ENCODE data around the gene COX6A1.
A peak's percentile ranks its signal among the peaks of the same experiment; 100 is the strongest.
"Not testable (repeated sequence)": the region's sequence is repeated elsewhere in the genome, so short reads cannot be mapped to it uniquely, and the experiment has no call there.

Gene COX6A1

GRCh38 chr12:120428597-120429229 is 9.2 kb upstream of the COX6A1 start:
- DNase-seq (ENCODE audit: low read depth in 2 of 2), result no peak

GRCh38 chr12:120429368-120429767 is 8.5 kb upstream of the COX6A1 start:
- DNase-seq (ENCODE audit: low read depth in 2 of 2), result no peak

GRCh38 chr12:120432772-120433525 is 5.0 kb upstream of the COX6A1 start:
- no peak for DNase-seq (ENCODE audit: low read depth in 2 of 2)

GRCh38 chr12:120438495-120439198 is 734 bp downstream of the COX6A1 start:
- no peak for DNase-seq (ENCODE audit: low read depth in 2 of 2)

GRCh38 chr12:120439646-120440247 is 1.8 kb downstream of the COX6A1 start:
- DNase-seq (ENCODE audit: low read depth in 2 of 2), result peak; percentile 10 to 16

GRCh38 chr12:120444676-120445075 is 6.8 kb downstream of the COX6A1 start:
- no peak for DNase-seq (ENCODE audit: low read depth in 2 of 2)

- DNase-seq (ENCODE audit: low read depth in 2 of 2), result peak in 1 of 2 experiments; percentile 44
These were observed 8.3 kb downstream of the COX6A1 start, which contains the start of the genes GATC and TRIAP1 for GRCh38 chr12:120445911-120446843. GATC (plus strand) TSS chr12:120446444; CDS start chr12:120446481, 37 bp downstream. TRIAP1 (minus strand) TSS chr12:120446384; CDS start chr12:120446372, 12 bp downstream.

GRCh38 chr12:120446844-120447178 is 8.9 kb downstream of the COX6A1 start:
- not testable (repeated sequence) for DNase-seq (ENCODE audit: low read depth in 2 of 2)

GRCh38 chr12:120447992-120448391 is 10.1 kb downstream of the COX6A1 start:
- DNase-seq (ENCODE audit: low read depth in 2 of 2), result no peak

GRCh38 chr12:120452524-120452923 is 14.6 kb downstream of the COX6A1 start:
- DNase-seq (ENCODE audit: low read depth in 2 of 2), result not testable (repeated sequence)

GRCh38 chr12:120453060-120453750 is 15.3 kb downstream of the COX6A1 start:
- no peak for DNase-seq (ENCODE audit: low read depth in 2 of 2)

- DNase-seq (ENCODE audit: low read depth in 2 of 2), result no peak
These were observed 16.1 kb downstream of the COX6A1 start for GRCh38 chr12:120453977-120454376.

- no peak for DNase-seq (ENCODE audit: low read depth in 2 of 2)
These were observed 17.4 kb downstream of the COX6A1 start for GRCh38 chr12:120455302-120455701.

- DNase-seq (ENCODE audit: low read depth in 2 of 2), result no peak
These were observed 19.2 kb downstream of the COX6A1 start for GRCh38 chr12:120457133-120457532.

GRCh38 chr12:120460157-120460556 is 22.2 kb downstream of the COX6A1 start:
- no peak for DNase-seq (ENCODE audit: low read depth in 2 of 2)

GRCh38 chr12:120462099-120462640 is 24.3 kb downstream of the COX6A1 start:
- no peak for DNase-seq (ENCODE audit: low read depth in 2 of 2)

GRCh38 chr12:120463712-120464111 is 25.8 kb downstream of the COX6A1 start:
- no peak for DNase-seq (ENCODE audit: low read depth in 2 of 2)

- DNase-seq (ENCODE audit: low read depth in 2 of 2), result no peak
These were observed 27.8 kb downstream of the COX6A1 start for GRCh38 chr12:120465756-120466155.

- peak in 1 of 2 experiments; percentile 17 for DNase-seq (ENCODE audit: low read depth in 2 of 2)
These were observed 28.8 kb downstream of the COX6A1 start for GRCh38 chr12:120466560-120467315.
